HG03097 (cell line): ENCODE data around the gene TRPC4AP.

Experiments
- ATAC-seq: cut with Tn5 transposase; IDR thresholded peaks from one replicate; pipeline ENCODE4 v1.9.1; 2021; ENCODE audit not compliant: unreplicated experiment, low FRiP score

The TRPC4AP gene

DNA sequence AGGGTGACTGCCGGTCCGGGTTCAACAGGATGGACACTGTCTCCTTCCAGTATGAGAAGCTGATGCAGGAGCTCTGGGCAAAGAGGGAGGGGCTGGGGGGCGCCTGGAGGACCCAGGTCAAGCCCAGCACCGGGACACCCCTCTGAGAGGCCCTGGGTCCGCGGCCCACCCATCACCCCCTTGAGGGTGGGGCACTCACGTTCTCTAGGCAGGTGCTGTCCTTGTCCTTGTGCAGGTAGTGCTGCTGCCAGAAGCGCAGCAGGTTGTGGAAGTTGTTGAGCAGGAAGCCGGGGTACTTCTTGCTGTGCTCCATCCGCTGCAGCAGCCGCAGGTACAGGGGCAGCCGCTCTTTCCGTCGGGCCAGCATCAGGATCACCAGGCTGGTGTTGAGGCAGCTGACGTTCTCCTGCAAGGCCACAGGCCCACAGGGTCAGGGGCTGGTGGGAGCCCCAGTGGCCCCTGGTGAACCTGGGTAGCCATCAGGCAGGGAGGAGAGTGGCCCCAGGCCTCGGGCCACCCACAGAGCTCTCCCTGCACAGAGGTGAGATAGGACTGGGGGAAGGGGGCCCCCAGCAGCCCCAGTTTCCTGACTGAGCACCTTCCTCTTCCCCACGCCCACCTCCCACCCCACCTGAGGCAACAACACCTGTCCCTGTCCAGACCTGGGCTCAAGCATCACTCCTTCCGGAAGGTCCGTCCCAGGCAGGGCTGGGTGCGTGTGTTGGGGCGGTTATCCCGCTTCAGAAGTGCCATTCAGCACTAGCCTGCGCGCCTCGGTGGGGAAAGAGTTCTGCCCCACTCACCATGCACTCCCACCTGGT, 89.2 kb downstream of the TRPC4AP start:
- ATAC-seq = no peak

DNA sequence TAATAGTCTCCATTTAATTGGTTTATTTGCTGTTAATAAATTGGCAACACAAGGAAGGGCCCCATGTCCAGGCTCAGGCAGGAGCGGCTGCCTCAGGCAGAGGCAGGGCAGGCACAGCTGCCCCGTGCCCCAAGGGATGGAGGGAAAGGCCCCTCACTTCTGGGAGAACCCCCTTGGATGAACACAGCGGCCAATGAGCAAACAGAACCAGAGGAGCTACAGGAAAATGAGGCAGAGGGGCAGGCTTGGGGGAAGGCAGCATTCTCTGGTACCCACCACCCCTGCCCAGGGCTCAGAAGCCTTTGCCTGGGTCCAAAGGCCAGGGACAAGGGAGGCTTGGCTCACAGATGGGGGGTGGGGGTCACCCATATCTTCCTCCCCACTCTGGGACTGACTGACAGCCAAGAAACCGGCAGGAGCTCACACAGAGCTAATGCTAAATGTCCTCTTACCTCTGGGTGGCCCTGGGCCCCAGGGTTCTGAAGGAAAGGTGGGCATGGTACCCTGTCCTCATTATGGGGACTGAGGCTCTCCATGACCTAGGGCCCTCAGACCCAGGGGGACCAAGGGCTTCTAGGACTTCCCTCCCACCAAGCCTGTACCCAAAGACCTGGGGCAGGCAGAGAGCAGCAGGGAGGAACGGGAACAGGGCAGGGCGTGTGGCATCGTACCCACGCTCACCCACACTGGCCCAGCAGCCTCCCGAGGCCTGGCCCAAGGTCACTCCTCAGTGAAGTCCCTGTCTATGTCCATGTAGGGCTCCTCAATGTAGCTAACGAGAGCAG, 90.0 kb downstream of the TRPC4AP start:
- ATAC-seq = no peak

DNA sequence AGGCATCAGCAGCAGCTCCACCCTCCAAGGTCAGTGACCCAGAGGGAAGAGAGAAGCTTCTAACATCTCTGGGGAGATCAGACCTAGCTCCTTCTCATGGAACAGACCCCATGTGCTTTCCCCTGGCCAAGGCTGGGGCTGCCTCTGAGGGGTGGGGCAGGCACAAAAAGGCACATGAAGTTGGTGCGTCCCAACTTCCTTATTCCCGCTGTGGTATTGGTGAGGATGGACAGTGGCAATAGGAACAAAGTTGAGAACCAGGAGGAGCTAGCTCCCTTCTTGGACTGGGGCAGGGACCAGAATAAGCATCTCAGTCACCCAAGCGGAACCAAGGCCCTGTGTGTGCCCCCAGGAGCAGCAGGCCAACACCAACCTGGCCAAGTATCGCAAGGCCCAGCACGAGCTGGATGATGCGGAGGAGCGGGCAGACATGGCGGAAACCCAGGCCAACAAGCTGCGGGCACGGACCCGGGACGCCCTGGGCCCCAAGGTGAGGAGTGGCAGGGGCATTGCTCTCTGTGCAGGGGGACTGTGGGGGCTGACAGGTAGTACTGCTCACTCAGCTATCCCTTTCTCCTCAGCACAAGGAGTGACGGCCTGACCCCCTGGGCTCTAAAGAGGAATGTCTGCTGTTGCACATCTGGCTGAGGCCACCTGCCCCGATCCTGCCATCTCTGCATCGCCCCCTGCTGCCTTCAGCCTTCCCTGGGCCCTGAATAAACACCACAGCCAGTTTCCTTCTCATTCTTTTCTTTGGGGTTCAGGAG, 90.8 kb downstream of the TRPC4AP start:
- no peak for ATAC-seq

DNA sequence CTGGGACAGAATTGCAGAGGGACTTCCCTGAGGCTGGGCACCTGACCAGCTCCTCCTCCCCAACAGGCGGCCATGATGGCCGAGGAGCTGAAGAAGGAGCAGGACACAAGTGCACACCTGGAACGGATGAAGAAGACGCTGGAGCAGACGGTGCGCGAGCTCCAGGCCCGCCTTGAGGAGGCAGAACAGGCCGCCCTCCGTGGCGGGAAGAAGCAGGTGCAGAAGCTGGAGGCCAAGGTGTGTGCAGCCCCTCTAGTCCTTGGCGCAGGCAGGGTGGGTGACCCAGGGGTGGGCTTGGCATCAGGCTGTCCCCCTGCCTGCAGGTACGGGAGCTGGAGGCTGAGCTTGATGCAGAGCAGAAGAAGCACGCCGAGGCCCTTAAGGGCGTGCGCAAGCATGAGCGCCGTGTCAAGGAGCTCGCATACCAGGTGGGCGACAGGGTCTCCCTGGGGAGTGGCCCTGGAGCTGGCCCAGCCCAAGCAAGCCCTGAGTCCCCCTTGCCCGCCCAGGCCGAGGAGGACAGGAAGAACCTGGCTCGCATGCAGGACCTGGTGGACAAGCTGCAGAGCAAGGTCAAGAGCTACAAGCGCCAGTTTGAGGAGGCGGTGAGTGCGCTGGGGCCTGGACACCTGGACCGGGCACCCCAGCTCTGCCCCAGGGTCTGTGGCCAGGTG, 91.5 kb downstream of the TRPC4AP start:
- ATAC-seq = no peak

DNA sequence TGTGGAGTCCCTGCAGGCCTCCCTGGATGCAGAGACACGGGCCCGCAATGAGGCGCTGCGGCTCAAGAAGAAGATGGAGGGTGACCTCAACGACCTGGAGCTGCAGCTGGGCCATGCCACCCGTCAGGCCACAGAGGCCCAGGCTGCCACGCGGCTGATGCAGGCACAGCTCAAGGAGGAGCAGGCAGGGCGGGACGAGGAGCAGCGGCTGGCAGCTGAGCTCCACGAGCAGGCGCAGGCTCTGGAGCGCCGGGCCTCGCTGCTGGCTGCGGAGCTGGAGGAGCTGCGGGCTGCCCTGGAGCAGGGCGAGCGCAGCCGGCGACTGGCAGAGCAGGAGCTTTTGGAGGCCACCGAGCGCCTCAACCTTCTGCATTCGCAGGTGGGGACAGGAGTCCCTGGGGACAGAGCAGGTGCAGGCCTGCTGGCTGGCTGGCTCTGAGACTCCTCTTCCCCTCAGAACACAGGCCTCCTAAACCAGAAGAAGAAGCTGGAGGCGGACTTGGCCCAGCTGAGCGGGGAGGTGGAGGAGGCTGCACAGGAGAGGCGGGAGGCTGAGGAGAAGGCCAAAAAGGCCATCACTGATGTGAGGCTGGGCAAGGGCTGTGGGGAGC, 92.2 kb downstream of the TRPC4AP start:
- ATAC-seq = no peak

DNA sequence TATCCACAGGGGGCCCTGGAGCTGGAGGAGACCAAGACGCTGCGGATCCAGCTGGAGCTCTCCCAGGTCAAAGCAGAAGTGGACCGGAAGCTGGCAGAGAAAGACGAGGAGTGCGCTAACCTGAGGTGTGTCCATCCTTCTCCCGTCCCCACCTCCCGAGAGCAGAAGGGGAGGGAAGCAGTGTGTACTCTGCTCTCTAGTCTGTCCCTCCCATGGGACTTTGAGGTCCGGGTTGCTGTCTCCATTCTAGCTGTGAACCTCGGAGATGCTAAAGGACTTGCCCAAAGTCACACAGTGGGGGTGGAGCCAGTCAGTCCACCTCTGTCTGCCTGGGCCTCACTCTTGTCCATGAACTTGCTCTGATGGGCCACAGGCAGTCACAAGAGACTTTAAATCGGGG, 92.8 kb downstream of the TRPC4AP start:
- ATAC-seq = no peak

DNA sequence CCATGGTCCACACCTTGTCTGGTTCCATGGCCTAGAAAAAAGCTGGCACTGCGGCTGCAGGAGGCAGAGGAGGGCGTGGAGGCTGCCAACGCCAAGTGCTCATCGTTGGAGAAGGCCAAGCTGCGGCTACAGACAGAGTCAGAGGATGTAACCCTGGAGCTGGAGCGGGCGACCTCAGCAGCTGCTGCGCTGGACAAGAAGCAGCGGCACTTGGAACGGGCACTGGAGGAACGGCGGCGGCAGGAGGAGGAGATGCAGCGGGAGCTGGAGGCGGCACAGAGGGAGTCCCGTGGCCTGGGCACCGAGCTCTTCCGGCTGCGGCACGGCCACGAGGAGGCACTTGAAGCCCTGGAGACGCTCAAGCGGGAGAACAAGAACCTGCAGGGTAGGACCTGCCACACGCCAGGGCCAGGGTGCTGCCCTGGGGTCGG, 93.6 kb downstream of the TRPC4AP start:
- no peak for ATAC-seq

DNA sequence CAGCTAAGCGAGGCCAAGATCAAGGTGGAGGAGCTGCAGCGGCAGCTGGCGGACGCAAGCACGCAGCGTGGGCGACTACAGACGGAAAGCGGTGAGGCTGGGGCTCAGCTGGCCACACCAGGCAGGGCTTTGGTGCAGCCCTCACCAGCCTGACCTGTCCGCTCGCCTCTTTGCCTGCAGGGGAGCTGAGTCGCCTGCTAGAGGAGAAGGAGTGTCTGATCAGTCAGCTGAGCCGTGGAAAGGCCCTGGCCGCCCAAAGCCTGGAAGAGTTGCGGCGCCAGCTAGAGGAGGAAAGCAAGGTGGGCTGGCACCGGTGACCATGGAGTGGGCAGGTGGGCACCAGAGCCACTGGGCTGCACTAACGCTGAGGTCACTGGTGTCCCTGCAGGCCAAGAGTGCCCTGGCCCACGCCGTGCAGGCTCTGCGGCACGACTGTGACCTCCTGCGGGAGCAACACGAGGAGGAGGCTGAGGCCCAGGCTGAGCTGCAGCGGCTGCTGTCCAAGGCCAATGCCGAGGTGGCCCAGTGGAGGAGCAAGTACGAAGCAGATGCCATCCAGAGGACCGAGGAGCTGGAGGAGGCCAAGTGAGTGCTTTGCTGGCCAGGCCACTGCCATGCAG, 94.2 kb downstream of the TRPC4AP start:
- no peak for ATAC-seq

DNA sequence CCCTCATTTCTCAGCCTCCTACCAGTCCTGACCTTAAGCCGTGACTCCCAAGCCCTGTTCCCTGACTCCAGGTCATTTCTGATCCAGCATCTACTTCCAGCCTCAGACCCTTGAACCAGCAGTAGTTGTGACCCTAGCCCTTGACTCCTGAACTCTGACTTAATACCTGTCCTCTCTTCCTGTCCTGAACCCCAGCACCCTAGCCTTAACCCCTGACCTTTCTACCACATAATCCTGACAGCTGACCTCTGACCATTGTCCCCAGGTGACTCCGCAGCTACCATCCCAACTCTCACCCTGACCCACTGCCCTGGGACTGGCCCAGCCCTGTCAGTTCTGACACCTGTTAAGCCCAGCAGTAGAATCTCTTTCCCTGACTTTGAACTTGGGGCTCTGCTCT, 94.8 kb downstream of the TRPC4AP start:
- ATAC-seq = no peak

DNA sequence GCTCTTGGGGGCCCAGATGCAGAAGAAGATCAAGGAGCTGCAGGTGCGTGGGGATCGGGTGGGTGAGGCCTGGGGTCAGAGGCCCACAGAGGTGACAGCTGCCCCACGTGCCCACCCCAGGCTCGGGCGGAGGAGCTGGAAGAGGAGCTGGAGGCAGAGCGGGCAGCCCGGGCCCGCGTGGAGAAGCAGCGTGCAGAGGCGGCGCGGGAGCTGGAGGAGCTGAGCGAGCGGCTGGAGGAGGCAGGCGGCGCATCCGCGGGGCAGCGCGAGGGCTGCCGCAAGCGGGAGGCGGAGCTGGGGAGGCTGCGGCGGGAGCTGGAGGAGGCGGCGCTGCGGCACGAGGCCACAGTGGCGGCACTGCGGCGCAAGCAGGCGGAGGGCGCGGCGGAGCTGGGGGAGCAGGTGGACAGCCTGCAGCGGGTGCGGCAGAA, 95.5 kb downstream of the TRPC4AP start:
- no peak for ATAC-seq

DNA sequence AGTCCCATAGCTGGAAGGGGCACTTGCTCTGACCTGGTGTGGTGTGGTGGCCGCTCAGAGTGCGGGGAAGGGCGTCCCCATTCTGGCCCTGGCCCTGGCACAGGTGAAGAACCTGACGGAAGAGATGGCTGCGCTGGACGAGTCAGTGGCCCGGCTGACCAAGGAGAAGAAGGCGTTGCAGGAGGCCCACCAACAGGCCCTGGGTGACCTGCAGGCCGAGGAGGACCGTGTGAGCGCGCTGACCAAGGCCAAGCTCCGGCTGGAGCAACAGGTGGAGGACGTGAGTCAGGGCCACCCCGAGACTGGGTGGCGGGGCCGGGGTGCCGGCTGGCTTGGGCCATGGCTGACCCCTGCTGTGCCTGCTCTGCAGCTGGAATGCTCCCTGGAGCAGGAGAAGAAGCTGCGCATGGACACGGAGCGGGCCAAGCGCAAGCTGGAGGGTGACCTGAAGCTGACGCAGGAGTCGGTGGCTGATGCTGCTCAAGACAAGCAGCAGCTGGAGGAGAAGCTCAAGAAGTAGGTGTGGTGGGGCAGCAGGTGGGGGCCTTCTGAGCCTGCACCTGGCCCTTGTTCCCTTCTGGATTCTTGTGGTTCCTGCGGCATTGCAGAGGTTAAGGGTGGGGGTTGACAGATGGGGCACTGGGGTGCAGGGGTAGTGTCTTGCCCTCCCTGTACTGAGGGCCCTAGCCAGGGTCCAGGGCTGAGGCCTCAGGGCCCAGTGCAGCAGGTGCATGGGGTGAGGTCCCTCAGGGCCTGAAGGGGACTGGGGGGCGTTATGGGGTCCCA, 96.2 kb downstream of the TRPC4AP start:
- no peak for ATAC-seq

DNA sequence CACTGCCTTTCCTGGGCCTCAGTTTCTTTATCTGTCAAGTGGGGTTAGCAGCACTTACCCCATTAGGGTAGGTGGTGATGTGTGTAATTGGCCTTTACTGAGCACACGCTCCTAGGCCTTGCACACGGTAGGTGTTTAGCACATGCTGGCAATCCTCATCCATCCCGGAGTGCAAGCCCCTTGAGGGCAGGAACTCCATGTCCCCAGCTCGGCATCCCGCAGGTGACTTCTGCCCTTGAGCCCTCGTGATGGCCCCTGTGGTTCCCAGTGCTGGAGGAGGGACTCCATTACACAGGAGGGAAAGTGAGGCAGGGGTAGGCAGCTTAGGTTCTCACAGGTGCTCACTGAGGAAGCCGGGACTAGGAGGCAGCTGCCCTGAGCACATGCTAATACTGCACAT, 96.9 kb downstream of the TRPC4AP start:
- no peak for ATAC-seq

DNA sequence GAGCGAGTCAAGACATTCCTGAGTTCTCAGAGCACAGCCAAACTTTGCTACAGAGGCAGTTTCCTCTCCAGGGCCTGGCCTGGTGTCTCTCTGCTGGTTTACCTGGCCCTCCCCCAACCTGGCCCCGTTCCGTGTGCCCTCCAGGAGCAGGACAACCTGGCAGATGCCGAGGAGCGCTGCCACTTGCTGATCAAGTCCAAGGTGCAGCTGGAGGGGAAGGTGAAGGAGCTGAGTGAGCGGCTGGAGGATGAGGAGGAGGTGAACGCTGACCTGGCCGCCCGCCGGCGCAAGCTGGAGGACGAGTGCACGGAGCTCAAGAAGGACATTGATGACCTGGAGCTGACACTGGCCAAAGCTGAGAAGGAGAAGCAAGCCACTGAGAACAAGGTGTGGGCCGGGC, 97.4 kb downstream of the TRPC4AP start:
- no peak for ATAC-seq

DNA sequence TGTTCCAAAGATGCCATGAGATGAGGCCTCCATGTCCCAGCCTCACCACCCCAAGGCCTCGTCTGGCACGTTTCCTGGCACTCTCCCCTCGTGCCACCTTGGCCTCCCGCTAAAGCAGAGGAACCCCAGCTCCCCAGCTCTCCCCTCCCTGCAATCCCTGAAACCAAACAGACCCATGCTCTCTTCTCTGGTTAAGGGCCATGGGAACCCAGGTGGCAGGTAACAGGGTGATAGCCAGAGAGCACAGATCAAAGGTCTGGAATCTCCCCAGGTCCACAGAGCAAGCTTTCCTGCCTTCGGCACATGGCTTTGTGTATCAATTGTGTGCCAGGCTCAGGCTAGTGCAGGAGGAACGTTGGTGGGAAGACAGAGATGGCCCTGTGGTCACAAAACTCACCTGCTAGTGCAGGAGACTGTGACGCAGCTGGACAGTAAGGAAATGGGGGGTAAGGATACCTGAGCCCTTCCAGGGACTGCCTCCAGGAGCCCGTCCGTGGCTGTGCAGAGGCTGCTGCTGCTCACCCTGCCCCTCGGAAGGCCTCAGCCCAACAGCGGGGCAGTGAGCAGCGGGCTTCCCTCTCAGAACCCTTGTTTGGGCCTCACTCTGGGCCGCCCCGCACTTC, 98.0 kb downstream of the TRPC4AP start:
- no peak for ATAC-seq

DNA sequence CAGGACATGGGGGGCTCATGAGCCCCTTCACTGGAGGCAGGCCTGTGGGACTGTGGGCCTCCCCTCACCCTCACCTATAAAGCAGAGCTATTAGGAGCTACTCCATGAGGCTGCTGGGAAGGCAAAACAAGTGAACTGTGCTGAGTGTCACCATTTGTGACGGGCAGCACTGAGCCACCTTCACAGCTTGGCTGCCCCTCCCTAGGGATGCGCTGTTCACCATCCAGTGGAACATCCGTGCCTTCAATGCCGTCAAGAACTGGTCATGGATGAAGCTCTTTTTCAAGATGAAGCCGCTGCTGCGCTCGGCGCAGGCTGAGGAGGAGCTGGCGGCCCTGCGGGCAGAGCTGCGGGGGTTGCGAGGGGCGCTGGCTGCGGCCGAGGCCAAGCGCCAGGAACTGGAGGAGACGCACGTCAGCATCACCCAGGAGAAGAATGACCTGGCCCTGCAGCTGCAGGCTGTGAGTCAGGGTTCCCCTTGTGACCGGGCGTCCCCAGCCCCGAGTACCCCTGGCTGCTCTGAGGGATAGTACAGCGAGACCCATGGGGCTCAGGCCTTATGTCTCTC, 98.6 kb downstream of the TRPC4AP start:
- ATAC-seq = no peak

DNA sequence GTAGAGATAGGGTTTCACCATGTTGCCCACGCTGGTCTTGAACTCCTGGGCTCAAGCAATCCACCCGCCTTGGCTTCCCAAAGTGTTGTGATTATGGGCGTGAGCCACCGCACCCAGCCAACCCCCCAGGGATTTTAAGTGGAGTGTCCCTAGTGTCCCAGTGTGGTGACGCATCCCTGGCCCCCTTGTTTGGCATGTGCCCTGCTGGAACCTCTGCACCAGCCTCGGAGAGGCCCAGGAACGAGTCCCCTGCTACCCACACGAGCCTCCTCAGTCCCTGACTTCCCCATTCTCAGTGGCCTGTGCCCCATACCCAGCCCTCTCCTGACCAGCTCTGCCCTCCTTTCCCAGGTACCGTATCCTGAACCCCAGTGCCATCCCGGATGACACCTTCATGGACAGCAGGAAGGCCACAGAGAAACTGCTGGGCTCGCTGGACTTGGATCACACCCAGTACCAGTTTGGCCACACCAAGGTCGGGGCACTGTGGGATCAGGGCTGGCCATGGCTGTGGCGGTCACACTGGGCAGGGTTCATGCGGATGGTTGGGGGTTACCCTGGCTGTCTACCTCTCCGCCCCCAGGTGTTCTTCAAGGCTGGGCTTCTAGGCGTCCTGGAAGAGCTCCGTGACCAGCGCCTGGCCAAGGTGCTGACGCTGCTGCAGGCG, 99.7 kb downstream of the TRPC4AP start:
- ATAC-seq = no peak

DNA sequence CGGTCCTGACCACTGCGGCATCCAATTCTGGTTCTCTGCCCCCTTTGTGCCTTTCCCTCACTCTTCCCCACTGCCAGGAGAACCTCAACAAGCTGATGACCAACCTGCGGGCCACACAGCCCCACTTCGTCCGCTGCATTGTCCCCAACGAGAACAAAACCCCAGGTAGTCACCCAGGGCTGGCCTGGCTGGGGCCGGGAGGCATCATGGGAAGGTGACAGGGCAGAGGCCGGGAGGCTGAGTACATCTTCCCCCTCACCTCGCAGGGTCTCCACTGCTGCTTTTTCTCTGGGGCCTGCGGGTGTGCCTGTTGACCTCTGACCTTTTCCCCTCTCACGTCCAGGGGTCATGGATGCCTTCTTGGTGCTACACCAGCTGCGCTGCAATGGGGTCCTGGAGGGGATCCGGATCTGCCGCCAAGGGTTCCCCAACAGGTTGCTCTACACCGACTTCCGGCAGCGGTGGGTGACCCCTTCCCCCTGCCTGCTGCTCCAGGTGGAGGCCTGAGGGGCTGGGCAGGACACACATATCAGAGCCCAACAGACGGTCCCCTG, 101.9 kb downstream of the TRPC4AP start:
- ATAC-seq = no peak
